ENCODE measurements around the gene MACROD2.

Gene MACROD2

DNA sequence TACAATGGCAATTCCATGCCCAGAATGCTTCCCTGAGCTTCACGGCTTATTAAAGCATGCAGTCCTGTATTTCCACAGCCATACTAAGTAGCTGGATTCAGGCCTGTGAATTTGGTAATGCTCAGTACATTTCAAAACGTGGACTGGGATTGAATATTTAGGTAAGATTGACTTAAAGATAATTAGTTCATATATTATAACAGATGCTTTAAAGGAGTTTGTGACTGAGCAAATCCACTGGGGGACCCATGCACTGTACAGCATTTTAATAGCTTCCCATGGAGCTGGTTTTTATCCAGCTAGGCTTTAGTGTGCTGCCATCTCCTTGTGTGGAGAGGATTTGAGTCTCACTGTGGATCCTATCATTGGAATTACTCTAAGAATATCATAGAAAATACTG lies 763.0 kb downstream of the MACROD2 start:
- no peak for DNase-seq (ENCODE audit: low spot score)

DNA sequence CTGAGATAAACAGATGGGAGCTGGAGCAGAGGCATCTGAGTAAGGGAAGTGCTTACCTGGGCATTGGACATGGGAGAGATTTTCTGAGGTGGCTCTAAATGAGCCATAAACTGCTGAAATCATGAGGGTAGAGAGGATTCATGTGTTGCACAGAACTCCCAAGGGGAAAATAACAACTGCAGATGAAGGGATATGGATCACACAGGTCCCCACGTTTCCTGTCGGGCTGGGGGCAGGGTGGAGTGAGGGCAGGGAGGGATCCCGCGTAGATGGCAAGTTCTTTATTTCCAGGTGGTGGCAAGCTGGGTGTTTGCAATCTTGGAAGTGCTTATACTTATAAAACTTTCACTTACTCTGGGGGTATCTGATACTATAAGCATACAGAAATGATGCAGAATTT lies 764.7 kb downstream of the MACROD2 start:
- no peak for DNase-seq (ENCODE audit: low spot score)

DNA sequence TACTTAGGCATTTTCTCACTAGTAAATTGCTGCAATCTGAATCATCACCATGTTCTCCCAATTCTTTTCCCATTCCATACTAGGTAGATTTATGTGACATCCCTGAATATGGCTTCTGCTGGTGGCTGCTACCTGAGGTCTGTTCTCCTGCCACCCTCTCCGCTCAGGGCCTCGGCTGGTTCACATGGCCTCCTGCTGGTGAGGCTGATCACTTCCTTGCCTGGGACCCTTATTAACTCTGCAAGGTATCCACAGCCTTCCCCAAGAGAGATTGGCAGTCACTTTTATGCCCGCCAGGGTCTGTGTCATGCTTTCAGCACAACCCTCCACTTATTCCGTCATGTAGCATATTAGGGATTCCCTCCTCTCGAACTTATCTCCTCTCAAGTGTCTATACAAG lies 766.6 kb downstream of the MACROD2 start:
- peak; percentile 15 for DNase-seq (ENCODE audit: low spot score)

DNA sequence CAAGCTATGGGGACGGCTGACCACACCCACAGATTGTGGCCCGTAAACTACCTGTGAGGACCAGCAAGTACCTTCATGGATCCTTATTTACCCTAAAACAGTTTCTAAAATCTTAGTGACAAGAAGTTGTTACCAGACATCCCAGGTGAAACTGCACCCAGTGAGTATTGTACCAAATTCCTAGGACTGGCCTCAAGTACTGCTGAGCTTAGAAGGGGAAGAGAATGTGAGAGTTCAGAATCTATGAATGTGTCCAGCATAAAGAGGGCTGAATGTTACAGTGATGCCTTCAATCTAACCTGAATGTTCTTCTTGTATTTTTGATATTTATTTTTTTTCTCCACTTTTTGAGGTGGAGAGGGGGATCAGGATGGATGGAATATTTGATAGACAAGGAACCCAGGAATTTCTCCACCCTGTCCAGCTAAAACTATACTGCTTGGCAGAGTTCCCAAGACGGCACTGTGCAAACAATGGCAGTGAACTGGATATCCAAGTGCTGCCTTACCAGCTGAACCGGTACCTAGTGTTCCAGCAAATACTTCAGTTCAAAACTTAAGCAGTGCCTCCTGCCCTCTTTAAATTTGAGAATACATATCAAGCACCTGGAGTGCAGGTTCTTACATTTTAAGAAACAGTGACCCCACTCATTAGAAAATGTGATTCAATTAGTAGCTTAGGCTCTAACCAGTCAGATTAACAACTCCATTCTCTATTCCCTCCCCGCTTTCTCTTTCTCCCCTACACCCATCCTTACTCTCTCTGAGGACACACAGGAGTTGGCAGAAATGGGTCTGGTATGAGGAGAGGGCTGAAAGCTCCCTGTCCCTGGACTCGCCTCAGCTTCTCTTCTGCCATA lies 769.4 kb downstream of the MACROD2 start:
- DNase-seq (ENCODE audit: low spot score): no peak

DNA sequence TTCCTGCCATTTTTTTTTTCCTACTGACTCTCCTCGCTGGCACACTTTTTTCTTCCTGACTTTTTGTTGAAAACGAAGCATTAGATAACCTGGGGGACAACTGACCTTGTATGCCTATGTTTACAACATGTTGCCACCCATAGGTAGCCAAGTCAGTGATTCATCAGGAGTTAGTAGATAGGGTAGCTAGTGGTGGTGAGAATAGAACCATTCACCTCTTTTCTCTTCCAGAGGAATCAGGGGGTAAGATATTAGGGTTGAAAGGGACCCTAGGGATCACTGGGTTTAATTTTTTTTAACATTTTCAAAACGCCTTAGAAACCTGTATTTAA lies 770.0 kb downstream of the MACROD2 start:
- DNase-seq (ENCODE audit: low spot score): no peak

DNA sequence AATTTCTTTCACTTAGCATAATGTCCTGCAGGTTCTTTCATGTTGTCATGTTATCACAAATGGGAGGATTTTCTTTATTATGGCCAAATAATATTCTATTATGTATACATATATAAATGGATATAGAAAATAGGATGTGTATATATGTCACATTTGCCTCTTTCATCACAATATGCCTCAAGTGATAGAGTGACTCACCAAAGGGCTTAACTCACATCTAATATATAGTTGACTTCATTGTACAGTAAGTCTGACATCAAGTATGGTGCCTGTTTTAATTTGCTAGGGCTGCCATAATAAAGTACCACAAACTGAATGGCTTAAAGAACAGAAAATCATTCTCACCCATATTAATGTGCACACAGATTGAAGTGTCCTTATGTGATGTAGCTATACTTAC lies 778.2 kb downstream of the MACROD2 start:
- DNase-seq (ENCODE audit: low spot score): no peak

DNA sequence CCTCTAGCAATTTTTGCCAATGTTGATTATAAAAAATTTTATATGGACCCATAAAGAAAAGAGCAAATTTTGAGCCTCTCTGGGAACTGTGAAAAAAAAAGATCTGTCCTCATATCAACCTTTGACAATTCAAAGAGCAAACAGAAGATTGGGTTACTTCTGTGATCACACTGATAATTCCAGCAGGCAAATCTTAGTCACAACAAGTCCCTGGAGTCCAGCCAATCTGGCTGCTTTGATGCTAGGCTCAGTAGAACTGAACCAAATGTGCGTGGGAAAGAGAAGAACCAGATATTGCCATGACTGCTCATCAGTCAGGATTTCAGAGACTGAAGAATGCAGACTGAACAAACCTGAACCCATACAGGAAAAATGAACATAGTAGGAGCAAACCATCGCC lies 780.5 kb downstream of the MACROD2 start:
- peak; percentile 10 for DNase-seq (ENCODE audit: low spot score)

DNA sequence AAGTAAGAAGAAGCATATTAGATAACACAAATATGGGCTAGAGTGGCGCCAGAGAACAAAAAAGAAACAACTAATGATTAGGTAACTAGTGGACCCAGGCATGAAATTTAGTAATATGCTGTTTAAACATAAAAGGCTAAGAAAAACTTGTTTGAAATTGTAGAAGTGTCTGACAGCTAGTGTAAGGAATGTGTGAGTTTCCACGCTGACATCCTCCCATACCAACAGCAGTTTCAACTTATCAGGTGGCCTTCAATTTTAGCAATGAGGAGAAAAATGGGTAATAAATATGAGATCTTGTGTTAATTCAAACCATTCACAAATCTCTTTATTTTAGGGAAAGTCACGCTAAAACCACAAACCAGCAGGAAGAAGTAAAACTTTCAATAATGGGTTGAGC lies 782.3 kb downstream of the MACROD2 start:
- no peak for DNase-seq (ENCODE audit: low spot score)

DNA sequence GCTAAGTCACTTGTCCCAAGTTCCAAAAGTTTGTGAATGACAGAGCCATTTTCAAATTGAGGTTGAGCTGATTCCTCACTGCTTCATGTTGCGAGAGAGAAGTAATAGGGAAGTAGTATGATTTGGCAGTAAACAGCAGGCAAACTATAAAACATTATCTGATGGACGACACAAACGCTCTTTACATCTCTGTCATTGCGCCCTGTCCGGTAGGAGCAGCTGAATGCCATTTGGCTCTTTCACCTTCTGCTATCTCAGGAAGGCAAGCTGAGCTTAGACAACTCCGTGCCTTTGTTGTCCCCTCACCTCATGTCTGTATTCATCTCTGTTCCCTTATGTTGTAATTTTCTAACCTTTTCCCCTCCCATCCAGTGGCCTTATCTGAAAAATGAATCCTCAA lies 782.8 kb downstream of the MACROD2 start:
- DNase-seq (ENCODE audit: low spot score): no peak

DNA sequence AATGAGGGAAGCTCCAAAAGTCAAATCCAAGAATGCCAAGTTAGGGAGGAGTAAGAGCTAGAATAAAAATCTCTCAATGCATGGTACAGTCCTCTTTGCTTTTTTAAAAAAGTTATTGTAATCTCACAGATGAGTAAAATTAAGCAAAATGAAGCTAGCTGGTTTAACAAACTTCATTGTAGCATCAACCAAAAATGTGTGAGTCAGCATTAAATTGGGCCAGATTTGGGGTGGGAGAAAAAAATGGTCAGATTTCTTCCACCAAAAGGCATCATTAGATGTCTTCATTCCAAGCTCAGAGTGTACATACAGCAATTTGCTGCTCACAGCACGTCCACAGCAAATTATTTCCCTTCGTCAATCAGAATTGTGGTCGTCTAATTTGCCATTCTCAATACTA lies 783.6 kb downstream of the MACROD2 start:
- no peak for DNase-seq (ENCODE audit: low spot score)

DNA sequence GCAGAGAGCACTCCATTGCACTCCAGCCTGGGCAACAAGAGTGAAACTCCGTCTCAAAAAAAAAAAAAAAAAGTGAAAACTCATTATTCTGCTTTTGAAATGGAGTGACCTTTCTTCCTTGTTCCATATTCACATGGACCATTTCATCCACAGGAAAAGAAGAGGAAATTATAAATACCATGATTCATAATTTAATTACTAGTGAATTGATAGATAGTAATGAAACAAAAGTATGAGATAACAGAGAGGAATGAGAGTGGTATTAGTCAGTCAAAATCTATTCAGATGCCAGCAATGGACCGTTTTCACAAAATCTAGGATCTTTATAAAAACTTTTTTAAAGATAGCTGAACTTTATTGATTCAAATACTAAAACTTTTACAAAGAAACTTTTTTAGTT lies 785.2 kb downstream of the MACROD2 start:
- no peak for DNase-seq (ENCODE audit: low spot score)

DNA sequence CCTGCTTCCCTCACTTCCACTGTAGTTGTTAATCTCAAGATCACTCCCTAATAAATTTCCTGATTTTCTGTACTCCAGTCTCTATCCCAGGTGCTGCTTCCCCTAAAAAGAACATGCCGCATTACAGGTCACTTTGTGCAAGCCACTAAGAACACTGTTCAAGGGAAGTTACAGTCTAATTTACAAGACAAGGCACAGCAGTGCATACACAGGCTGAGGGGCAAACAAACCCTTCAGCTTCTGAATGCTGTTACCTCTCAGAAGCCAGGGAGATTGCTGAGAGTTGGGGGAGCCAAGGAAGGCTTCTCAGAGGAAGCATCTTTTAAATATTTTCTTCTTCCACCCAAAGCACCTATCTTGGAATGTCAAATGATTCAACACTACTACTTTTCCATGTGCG lies 787.4 kb downstream of the MACROD2 start:
- no peak for DNase-seq (ENCODE audit: low spot score)

DNA sequence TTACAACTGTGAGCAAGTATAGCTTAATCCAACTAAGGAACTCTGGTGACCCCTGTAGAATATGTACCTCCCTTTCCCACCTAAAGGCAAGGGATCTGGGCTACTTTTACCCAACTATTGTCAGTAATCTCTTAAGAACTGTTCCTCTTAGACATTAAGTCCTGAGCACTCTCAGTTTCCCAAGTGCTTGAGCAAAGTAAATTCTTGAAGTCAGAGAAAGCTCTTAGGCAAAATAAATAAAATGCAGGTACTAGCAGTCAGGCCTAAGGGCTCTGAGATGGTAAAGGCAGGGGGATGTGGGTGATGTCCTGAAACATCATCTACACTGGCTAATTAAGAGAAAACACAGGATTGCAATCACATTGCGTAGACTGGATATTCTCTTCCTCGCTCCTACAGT lies 788.5 kb downstream of the MACROD2 start:
- DNase-seq (ENCODE audit: low spot score): no peak

DNA sequence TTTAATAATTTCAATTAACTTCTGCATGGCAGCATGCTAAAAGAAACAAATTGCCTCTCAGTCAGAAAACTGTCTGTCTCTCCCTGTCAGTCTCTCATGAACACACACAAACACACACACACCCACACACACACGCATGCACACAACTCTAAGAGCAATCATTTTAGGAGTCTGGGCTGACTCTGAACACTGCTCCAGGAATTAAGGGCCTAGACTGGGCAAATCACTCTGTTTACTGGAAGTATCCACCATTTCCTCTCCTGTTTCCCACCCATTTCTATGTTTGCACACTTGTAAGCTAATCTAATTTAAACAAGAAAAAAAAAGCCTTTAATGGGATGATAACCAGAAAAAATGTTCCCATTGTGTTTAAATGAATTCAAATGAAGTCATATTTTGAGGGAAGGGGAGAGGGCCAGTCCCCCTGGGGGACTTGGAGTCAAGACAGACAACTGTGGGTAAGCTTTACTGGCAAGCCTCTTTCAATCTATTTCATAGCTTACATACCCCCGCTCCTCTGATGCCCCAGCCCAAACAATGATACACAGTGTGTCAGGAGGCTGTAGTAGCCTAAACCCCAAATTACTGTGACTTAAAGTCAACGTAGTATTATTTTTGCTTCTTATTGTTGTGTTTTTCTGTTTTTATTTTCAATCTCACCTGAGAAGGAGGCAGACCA lies 789.9 kb downstream of the MACROD2 start:
- DNase-seq (ENCODE audit: low spot score): no peak

DNA sequence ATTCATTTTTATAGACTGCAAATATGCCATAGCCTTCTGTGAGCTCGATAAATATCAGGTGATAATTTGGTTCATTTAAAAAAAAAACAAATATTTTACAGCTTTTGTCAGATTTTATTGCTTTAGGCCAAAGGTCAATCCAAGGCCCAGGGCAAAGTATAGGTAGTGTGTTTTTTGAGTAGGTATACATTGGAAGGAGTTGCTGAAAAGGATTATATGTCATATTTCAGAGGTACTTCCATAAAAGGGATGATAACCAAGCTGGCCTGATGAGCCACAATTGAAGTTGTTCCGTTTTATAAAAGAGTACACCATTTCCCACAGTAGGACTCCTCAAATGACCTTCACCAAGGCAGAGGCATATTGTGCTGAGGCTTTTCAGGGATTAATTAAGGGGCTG lies 794.9 kb downstream of the MACROD2 start:
- peak; percentile 19 for DNase-seq (ENCODE audit: low spot score)

DNA sequence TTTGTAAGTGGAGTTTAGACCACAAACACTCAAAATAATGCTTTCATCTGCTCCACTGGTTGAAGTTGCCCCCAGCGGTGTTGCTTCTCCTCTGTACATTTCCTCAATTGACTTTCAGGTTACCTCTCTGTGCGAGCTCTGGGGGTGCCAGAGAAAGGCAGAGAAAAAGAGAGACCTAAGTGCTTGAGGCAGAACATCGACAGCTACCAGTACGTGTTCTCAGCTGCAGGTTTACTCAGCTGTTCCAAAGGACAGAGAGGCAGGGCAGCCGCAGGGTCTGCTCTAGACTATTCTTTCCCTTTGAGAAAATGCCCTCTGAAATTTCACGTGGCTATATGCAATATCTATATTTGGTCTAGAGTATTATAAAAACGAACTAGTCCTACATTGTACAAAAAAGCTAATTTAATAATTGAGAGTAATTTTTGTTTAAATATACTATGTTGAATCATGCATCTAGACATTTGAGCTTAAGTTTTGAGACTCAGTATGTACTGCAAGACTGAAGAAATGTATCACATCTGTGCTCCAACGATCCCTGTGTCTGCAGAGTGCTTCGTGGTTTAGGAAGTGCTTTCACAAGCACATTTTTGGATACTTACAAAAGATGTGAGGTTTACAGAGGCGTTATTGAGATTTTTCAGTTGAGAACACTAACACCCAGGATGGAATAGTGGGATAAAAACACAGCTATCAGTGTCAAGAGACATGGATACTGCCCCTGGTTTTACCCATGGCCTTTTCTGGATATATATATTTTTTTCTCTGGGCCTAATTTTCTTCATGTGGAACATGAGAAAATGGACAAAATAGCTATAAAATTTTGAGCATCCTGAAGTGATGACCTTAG lies 795.7 kb downstream of the MACROD2 start:
- DNase-seq (ENCODE audit: low spot score): peak; percentile 26

DNA sequence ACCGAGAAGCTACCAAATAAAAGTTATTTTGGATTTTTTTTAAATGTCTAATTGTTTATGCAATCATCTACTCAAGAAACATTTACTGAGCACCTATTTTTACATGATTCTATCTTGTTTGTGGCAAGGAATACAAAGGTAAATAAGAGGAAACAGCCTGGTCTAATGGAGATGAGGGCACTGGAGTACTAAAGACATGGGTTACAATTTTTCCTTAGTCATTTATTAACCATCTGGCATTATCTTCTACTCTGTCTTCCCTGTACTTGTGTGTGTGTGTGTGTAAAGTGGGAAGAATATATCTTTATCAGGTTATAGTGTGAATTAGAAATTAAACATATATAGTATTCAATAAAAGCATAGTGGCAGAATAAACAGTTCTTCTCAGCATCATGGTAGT lies 797.6 kb downstream of the MACROD2 start:
- no peak for DNase-seq (ENCODE audit: low spot score)

DNA sequence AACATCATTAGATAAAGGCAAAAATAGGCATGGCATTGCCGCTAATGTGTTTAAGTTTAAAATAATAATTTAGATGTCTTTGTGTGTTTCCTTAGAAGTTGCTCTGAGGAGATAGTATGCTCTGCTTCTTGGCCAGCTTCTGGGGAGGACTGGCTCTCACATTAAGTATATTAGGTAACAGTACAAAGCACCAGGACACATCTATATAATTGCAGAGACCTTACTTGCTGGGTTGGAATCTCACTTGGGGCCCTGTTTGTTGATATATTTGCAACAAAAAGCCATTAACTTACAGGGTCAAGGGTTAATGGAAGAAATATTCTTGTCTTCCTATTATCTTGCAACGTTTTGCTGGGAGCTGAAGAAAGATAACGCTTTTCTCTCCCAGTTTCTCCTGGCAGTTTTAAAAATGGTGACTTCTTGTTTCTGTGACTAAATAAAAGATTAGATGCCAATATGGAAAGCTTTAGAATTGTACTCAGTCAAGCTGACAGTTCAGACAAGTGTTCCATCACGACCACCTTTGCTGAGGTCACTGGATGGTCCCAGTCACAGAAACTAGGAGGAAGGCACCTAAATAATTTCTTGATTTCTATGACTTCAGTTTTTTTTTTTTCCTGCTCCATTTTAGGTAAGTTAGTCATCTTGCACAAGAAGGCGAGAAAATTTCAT lies 804.4 kb downstream of the MACROD2 start:
- no peak for DNase-seq (ENCODE audit: low spot score)

DNA sequence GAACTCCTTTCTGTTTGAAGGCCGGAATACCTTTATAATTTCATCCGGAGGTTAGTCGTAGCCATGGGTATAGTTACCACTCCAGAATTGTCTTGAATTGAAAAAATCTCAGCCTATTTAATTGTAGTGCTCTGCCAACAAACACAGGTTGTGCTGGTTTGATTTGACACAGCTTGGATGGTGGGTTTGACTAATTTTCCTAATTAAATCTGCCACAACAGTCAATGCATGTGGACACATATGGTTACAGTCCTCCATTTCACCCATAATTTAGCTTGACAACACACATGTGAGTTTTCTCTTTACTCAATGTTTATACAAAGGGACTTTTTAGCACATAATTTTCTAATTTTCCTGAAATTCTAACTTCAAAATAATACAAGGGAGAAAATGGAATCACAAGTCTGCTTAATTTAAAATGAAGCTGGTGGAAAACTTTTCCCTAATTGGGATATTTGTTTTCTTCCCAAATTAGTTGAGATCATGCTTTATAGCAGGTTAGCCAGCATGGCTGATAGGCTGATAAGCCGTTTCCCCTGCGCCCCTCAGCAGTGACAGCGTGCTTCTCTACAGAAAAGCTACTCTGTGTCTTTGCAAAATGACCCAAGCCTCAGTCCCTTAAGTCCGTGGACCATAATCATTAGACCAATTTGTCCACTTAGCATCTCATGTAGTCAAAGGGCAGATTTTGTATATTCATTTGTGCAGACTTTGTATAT lies 805.5 kb downstream of the MACROD2 start:
- no peak for DNase-seq (ENCODE audit: low spot score)

DNA sequence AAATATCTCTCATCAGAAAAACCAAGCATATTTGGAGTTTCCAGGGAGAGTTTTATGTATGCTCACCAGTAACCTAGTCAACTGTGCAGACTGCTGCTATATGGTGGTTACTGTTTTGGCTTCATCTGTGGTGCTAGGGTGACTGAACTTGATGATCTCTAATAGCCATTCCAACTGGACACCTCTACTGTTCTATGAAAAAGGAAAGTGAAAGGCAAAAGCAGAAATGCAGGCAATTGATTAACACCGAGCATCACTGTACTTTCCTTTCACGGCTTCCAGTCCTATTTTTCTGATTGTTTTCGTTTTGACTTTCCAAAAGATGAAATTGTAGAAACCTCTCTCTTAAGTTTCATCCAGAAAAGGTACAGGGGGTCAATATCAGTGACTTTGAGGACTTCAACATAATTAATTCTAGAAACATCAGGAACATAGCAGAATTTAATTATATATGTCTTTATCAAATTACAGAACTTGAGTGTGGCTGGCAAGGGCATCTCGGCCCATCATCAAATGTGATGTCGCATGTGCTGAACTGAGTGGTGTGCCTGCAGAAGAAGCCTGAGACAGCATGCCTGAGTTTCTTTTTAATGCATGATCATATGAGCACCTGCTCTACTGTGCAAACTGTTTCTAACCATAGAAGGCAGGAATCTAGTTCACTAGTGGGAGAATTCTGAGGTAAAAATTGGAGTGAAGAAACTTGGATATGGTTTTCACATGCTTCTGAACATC lies 806.4 kb downstream of the MACROD2 start:
- DNase-seq (ENCODE audit: low spot score): no peak

DNA sequence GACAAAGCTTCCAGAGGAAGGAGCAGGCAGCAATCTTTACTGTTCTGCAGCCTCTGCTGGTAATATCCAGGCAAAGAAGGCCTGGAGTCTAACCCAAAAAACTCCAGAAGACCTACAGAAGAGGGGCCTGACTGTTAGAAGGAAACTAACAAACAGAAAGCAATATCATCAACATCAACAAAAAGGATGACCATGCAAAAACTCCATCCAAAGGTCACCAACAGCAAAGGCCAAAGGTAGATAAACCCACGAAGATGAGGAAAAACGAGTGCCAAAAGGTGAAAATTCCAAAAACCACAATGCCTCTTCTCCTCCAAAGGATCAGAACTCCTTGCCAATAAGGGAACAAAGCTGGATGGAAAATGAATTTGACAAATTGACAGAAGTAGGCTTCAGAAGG lies 811.9 kb downstream of the MACROD2 start:
- no peak for DNase-seq (ENCODE audit: low spot score)
